ENCODE results near the gene PWWP2B. TPM values are rescaled to one million over a fixed set of nuclear protein-coding genes. Genes with fewer than 3 reads are reported as not detected.

Gene PWWP2B
- total RNA-seq, 1 donor from 2014 or later, result 12.9 TPM

DNA sequence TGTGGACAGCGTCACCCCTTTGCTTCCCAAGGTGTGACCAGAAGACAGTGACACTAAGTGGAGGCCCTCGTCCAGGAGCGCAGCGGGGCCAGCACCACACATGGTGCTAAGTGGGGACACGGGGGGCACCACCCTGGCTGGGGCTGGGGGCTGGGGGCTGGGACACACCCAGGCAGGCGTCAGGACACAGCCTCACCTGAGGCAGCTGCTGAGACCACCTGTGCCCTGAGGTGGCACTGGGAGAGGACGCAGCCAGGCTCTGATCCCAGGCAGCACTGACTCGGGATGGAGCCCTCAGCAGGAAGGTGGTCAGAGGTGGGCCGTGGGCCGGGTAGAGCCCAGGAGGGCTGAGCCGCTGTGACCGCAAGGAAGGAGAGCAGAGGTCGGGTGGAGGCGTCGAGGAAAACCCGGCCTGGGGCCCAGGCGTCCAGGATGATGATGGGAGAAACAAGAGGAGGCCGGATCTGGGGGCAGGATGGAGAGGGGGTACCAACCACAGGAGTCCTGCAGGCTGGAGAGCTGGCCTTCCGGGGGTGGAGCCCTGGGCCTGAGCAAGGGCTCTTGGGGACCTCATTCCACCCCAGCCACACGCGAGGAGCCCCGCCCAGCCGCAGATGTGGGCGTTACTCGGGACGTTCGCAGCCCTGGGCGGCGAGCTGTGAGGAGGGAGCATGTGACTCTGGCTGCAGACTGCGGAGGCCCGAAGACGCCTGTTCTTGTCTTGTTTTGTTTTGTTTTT, 42.5 kb upstream of the PWWP2B start:
- Mint-ChIP-seq H3K4me3 (ENCODE audit: unreplicated experiment) (no peak overlapping the region), H3K9me3 (ENCODE audit: unreplicated experiment) (no peaks in the 10 kb centered on the region), H3K27me3 (ENCODE audit: unreplicated experiment) (no peaks in the 10 kb centered on the region), H3K27ac (ENCODE audit: unreplicated experiment) (no peak overlapping the region), H3K4me1 (ENCODE audit: unreplicated experiment) (no peaks in the 10 kb centered on the region), H3K36me3 (ENCODE audit: unreplicated experiment) (peaks cover 13% of the 10 kb centered on the region)
- DNase-seq (ENCODE audit: extremely low spot score, unreplicated experiment), result no peak
- no peak for TF ChIP-seq CTCF (IDR thresholded peaks at IDR 0.05)

- H3K9me3 Mint-ChIP-seq (ENCODE audit: unreplicated experiment), result no peaks in the 10 kb centered on the region
- no peak for DNase-seq (ENCODE audit: extremely low spot score, unreplicated experiment)
- no peak overlapping the region for H3K4me3 Mint-ChIP-seq (ENCODE audit: unreplicated experiment)
- H3K4me1 Mint-ChIP-seq (ENCODE audit: unreplicated experiment), result no peaks in the 10 kb centered on the region
- no peak for TF ChIP-seq CTCF (IDR thresholded peaks at IDR 0.05)
- no peaks in the 10 kb centered on the region for H3K27me3 Mint-ChIP-seq (ENCODE audit: unreplicated experiment)
- no peak overlapping the region for H3K27ac Mint-ChIP-seq (ENCODE audit: unreplicated experiment)
- peaks cover 13% of the 10 kb centered on the region for H3K36me3 Mint-ChIP-seq (ENCODE audit: unreplicated experiment)
Observed at GRCh38 chr10:132355297-132355696, 41.7 kb upstream of the PWWP2B start.

DNA sequence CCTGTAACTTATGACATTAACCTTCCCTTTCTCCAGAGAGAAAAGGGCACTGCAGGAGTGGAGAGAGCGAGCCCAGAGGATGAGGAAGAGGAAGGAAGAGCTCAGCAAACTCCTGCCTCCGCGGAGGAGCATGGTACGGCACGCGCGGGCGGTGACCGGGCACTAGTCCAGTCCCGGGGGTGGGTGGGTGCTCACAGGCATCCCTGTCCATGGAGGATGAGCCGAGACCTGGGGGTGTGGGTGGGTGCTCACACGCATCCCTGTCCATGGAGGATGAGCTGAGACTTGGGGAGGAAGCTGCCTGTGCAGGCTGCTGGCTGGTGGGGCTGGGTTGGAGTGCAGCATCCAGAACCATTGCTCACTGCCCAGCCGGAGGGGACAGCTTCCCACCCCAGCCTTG, 41.2 kb upstream of the PWWP2B start:
- TF ChIP-seq CTCF (IDR thresholded peaks at IDR 0.05), result no peak
- Mint-ChIP-seq H3K27me3 (ENCODE audit: unreplicated experiment) (no peaks in the 10 kb centered on the region), H3K27ac (ENCODE audit: unreplicated experiment) (no peak overlapping the region), H3K36me3 (ENCODE audit: unreplicated experiment) (peaks cover 13% of the 10 kb centered on the region), H3K4me3 (ENCODE audit: unreplicated experiment) (no peak overlapping the region), H3K9me3 (ENCODE audit: unreplicated experiment) (no peaks in the 10 kb centered on the region), H3K4me1 (ENCODE audit: unreplicated experiment) (no peaks in the 10 kb centered on the region)
- DNase-seq (ENCODE audit: extremely low spot score, unreplicated experiment), result no peak

GRCh38 chr10:132356621-132357195, 40.3 kb upstream of the PWWP2B start:
- Mint-ChIP-seq H3K27me3 (ENCODE audit: unreplicated experiment) (no peaks in the 10 kb centered on the region), H3K4me3 (ENCODE audit: unreplicated experiment) (no peak overlapping the region), H3K27ac (ENCODE audit: unreplicated experiment) (no peak overlapping the region), H3K4me1 (ENCODE audit: unreplicated experiment) (no peaks in the 10 kb centered on the region), H3K36me3 (ENCODE audit: unreplicated experiment) (peaks cover 10% of the 10 kb centered on the region), H3K9me3 (ENCODE audit: unreplicated experiment) (no peaks in the 10 kb centered on the region)
- no peak for TF ChIP-seq CTCF (IDR thresholded peaks at IDR 0.05)
- DNase-seq (ENCODE audit: extremely low spot score, unreplicated experiment), result no peak

- no peaks in the 10 kb centered on the region for H3K9me3 Mint-ChIP-seq (ENCODE audit: unreplicated experiment)
- H3K27me3 Mint-ChIP-seq (ENCODE audit: unreplicated experiment), result no peaks in the 10 kb centered on the region
- DNase-seq (ENCODE audit: extremely low spot score, unreplicated experiment), result no peak
- TF ChIP-seq CTCF (IDR thresholded peaks at IDR 0.05), result no peak
- peaks cover 15% of the 10 kb centered on the region for H3K36me3 Mint-ChIP-seq (ENCODE audit: unreplicated experiment)
- H3K4me3 Mint-ChIP-seq (ENCODE audit: unreplicated experiment), result no peak overlapping the region
- no peaks in the 10 kb centered on the region for H3K4me1 Mint-ChIP-seq (ENCODE audit: unreplicated experiment)
- H3K27ac Mint-ChIP-seq (ENCODE audit: unreplicated experiment), result no peak overlapping the region
Observed at GRCh38 chr10:132357286-132358058, 39.5 kb upstream of the PWWP2B start.
